HepG2 (cell line): ENCODE measurements around the gene ANGPTL5.

Experiments used
- BRF2 ChIP-seq: sonication (generic); formaldehyde crosslinking; IDR thresholded peaks from 2 replicates; pipeline ENCODE4 v1.8.1; 2022; ENCODE audit warnings: mild to moderate bottlenecking, missing genetic modification reagents
- CTCF ChIP-seq: sonication (generic); formaldehyde crosslinking; IDR thresholded peaks from 2 replicates; pipeline ENCODE4 v1.5.0; 2020; ENCODE audit warnings: mild to moderate bottlenecking, missing genetic modification reagents, moderate library complexity
- ELF4 ChIP-seq: sonication (generic); formaldehyde crosslinking; IDR thresholded peaks from 2 replicates; pipeline ENCODE4 v1.5.0; 2020; ENCODE audit warnings: missing genetic modification reagents, mild to moderate bottlenecking, moderate library complexity, borderline replicate concordance
- HOXA7 ChIP-seq: sonication (generic); formaldehyde crosslinking; IDR thresholded peaks from 2 replicates; pipeline ENCODE4 v1.8.1; 2022; ENCODE audit warnings: mild to moderate bottlenecking, missing genetic modification reagents, moderate library complexity
- NCOA2 ChIP-seq: sonication (generic); formaldehyde crosslinking; IDR thresholded peaks from 2 replicates; pipeline ENCODE4 v1.8.0; 2022; ENCODE audit warnings: inconsistent platforms
- POLR2AphosphoS5 ChIP-seq: IDR thresholded peaks from 2 replicates; pipeline ENCODE4 v1.6.1; 2012; ENCODE audit warnings: low read depth, low read length
- TGIF2 ChIP-seq: IDR thresholded peaks from 2 replicates; pipeline ENCODE4 v1.6.1; 2016; ENCODE audit warnings: control low read depth, missing compliant biosample characterization
- TP53 ChIP-seq: sonication (generic); formaldehyde crosslinking; conservative IDR thresholded peaks from 2 replicates; pipeline ENCODE4 v1.4.0; 2020; ENCODE audit warnings: missing genetic modification reagents
- ZNF274 ChIP-seq: sonication (generic); formaldehyde crosslinking; IDR thresholded peaks from 2 replicates; pipeline ENCODE4 v1.5.1; 2020; ENCODE audit warnings: mild to moderate bottlenecking, missing genetic modification reagents
- ZNF33A ChIP-seq: sonication (generic); formaldehyde crosslinking; IDR thresholded peaks from 2 replicates; pipeline ENCODE4 v1.5.1; 2020; ENCODE audit warnings: missing genetic modification reagents, mild to moderate bottlenecking, moderate library complexity, borderline replicate concordance
- ZNF644 ChIP-seq: IDR thresholded peaks from 2 replicates; pipeline ENCODE4 v1.6.1; 2016; ENCODE audit warnings: low read depth
- ZNF761 ChIP-seq: sonication (generic); formaldehyde crosslinking; conservative IDR thresholded peaks from 2 replicates; pipeline ENCODE4 v1.4.0; 2020; ENCODE audit warnings: mild to moderate bottlenecking, missing genetic modification reagents
- TF ChIP-seq, protein P1 (sequence below): sonication (generic); formaldehyde crosslinking; IDR thresholded peaks from 2 replicates; pipeline ENCODE4 v1.8.1; 2023; ENCODE audit warnings: mild to moderate bottlenecking, missing genetic modification reagents
- TF ChIP-seq, protein P2 (sequence below): sonication (generic); formaldehyde crosslinking; IDR thresholded peaks from one replicate; pipeline ENCODE4 v1.5.1; 2020; ENCODE audit warnings: mild to moderate bottlenecking, missing genetic modification reagents; ENCODE audit errors: not compliant biosample characterization

DNA sequence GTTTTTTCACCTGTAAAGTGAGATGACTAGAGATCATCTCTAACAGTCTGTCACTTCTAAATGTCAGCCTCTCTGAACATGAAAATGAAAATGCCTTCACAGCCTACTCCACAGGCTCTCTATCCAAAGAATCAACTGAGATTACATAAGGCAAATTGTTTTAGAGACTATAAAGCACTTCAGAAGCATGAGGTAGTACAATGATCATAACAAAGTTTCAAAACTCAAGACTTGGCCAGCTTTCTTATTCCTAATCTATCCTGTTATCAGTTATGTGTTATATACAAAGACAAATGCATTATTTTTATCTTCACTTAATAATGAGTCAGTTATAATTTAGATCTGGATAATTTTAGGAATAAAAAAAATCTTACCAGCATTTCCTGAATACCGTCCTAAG, 21.8 kb downstream of the ANGPTL5 start:
- TF ChIP-seq ZNF33A (CRISPR knock-in tag) (no peak), CTCF (CRISPR knock-in tag) (no peak), ZNF274 (CRISPR knock-in tag) (no peak), ZNF644 (no peak), BRF2 (CRISPR knock-in tag) (no peak), NCOA2 (no peak), HOXA7 (CRISPR knock-in tag) (no peak), POLR2AphosphoS5 (no peak), ZNF761 (CRISPR knock-in tag) (no peak), TP53 (CRISPR knock-in tag) (no peak), TGIF2 (CRISPR knock-in tag) (no peak), ELF4 (CRISPR knock-in tag) (no peak)
- TF ChIP-seq, protein P1, sequence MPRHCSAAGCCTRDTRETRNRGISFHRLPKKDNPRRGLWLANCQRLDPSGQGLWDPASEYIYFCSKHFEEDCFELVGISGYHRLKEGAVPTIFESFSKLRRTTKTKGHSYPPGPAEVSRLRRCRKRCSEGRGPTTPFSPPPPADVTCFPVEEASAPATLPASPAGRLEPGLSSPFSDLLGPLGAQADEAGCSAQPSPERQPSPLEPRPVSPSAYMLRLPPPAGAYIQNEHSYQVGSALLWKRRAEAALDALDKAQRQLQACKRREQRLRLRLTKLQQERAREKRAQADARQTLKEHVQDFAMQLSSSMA (CRISPR knock-in tag), result no peak
- TF ChIP-seq, protein P2, sequence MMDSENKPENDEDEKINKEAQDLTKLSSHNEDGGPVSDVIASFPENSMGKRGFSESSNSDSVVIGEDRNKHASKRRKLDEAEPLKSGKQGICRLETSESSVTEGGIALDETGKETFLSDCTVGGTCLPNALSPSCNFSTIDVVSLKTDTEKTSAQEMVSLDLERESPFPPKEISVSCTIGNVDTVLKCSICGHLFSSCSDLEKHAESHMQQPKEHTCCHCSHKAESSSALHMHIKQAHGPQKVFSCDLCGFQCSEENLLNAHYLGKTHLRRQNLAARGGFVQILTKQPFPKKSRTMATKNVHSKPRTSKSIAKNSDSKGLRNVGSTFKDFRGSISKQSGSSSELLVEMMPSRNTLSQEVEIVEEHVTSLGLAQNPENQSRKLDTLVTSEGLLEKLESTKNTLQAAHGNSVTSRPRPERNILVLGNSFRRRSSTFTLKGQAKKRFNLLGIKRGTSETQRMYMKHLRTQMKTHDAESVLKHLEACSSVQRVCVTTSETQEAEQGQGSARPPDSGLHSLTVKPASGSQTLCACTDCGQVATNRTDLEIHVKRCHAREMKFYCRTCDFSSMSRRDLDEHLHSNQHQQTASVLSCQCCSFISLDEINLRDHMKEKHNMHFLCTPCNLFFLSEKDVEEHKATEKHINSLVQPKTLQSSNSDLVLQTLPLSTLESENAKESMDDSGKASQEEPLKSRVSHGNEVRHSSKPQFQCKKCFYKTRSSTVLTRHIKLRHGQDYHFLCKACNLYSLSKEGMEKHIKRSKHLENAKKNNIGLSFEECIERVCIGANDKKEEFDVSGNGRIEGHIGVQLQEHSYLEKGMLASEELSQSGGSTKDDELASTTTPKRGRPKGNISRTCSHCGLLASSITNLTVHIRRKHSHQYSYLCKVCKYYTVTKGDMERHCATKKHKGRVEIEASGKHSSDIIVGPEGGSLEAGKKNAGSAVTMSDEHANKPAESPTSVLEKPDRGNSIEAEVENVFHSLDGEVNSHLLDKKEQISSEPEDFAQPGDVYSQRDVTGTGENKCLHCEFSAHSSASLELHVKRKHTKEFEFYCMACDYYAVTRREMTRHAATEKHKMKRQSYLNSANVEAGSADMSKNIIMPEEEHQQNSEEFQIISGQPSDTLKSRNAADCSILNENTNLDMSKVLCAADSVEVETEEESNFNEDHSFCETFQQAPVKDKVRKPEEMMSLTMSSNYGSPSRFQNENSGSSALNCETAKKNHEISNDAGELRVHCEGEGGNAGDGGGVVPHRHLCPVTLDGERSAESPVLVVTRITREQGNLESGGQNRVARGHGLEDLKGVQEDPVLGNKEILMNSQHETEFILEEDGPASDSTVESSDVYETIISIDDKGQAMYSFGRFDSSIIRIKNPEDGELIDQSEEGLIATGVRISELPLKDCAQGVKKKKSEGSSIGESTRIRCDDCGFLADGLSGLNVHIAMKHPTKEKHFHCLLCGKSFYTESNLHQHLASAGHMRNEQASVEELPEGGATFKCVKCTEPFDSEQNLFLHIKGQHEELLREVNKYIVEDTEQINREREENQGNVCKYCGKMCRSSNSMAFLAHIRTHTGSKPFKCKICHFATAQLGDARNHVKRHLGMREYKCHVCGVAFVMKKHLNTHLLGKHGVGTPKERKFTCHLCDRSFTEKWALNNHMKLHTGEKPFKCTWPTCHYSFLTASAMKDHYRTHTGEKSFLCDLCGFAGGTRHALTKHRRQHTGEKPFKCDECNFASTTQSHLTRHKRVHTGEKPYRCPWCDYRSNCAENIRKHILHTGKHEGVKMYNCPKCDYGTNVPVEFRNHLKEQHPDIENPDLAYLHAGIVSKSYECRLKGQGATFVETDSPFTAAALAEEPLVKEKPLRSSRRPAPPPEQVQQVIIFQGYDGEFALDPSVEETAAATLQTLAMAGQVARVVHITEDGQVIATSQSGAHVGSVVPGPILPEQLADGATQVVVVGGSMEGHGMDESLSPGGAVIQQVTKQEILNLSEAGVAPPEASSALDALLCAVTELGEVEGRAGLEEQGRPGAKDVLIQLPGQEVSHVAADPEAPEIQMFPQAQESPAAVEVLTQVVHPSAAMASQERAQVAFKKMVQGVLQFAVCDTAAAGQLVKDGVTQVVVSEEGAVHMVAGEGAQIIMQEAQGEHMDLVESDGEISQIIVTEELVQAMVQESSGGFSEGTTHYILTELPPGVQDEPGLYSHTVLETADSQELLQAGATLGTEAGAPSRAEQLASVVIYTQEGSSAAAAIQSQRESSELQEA (CRISPR knock-in tag), result no peak
